GM21526 (cell line): ENCODE measurements around the gene KNDC1.
"Not testable (repeated sequence)": the region's sequence is repeated elsewhere in the genome, so short reads cannot be mapped to it uniquely, and the experiment has no call there.

Experiments used
- ATAC-seq: cut with Tn5 transposase; IDR thresholded peaks from one replicate; pipeline ENCODE4 v1.9.1; 2021; ENCODE audit warnings: moderate library complexity; ENCODE audit not compliant: unreplicated experiment, low FRiP score

The KNDC1 gene

GRCh38 chr10:133139551-133140065 lies 20.4 kb upstream of the KNDC1 start:
- ATAC-seq = no peak

- no peak for ATAC-seq
These were observed 19.4 kb upstream of the KNDC1 start for GRCh38 chr10:133140417-133141143.

GRCh38 chr10:133141144-133141957 lies 18.7 kb upstream of the KNDC1 start:
- no peak for ATAC-seq

GRCh38 chr10:133141958-133142340 lies 18.1 kb upstream of the KNDC1 start:
- ATAC-seq = no peak

- ATAC-seq = no peak
These were observed 17.4 kb upstream of the KNDC1 start for GRCh38 chr10:133142523-133143199.

GRCh38 chr10:133143200-133143533 lies 16.9 kb upstream of the KNDC1 start:
- ATAC-seq = no peak

GRCh38 chr10:133143546-133143945 lies 16.5 kb upstream of the KNDC1 start:
- no peak for ATAC-seq

- no peak for ATAC-seq
These were observed 15.2 kb upstream of the KNDC1 start for GRCh38 chr10:133144771-133145170.

- no peak for ATAC-seq
These were observed 9.8 kb upstream of the KNDC1 start for GRCh38 chr10:133150226-133150625.

GRCh38 chr10:133150656-133151055 lies 9.4 kb upstream of the KNDC1 start:
- no peak for ATAC-seq

- ATAC-seq = not testable (repeated sequence)
These were observed 8.9 kb upstream of the KNDC1 start for GRCh38 chr10:133151071-133151470.

GRCh38 chr10:133151543-133151972 lies 8.5 kb upstream of the KNDC1 start:
- no peak for ATAC-seq

- no peak for ATAC-seq
These were observed 5.6 kb upstream of the KNDC1 start for GRCh38 chr10:133154411-133154810.

GRCh38 chr10:133154996-133155778 lies 4.8 kb upstream of the KNDC1 start:
- ATAC-seq = no peak

GRCh38 chr10:133156674-133157579 lies 3.1 kb upstream of the KNDC1 start:
- ATAC-seq = no peak

- ATAC-seq = no peak
These were observed 2.2 kb upstream of the KNDC1 start for GRCh38 chr10:133157662-133158436.

- ATAC-seq = no peak
These were observed 1.6 kb upstream of the KNDC1 start for GRCh38 chr10:133158437-133158755.

GRCh38 chr10:133158756-133159610 lies 1.0 kb upstream of the KNDC1 start:
- no peak for ATAC-seq
